GM12878 (cell line): ENCODE measurements around the gene LEMD2.

Source experiments
- ATF3 ChIP-seq: IDR thresholded peaks from 2 replicates; pipeline ENCODE4 v1.6.1; 2011; ENCODE audit warnings: low read depth, mild to moderate bottlenecking, low read length, moderate library complexity, borderline replicate concordance; ENCODE audit errors: extremely low read depth
- CEBPZ ChIP-seq: fragments of 150-350 bp; IDR thresholded peaks from 2 replicates; pipeline ENCODE4 v1.6.1; 2016; ENCODE audit warnings: low read depth, low read length
- CTCF ChIP-seq, 3 experiments: IDR thresholded peaks in 2 of 3; conservative IDR thresholded peaks in 1 of 3; 2 replicates each; pipeline ENCODE4 v1.5.1; 2011; ENCODE audit warnings: low read depth in 3 of 3, low read length in 3 of 3, mild to moderate bottlenecking in 3 of 3, control low read depth in 2 of 3, moderate library complexity in 2 of 3, inconsistent platforms in 1 of 3, mixed read lengths in 1 of 3; ENCODE audit not compliant: control insufficient read depth in 2 of 3, insufficient read depth in 1 of 3; ENCODE audit errors: extremely low read depth in 1 of 3
- EP300 ChIP-seq, 2 experiments: fragments of 150-350 bp in 1 of 2; IDR thresholded peaks; 2 replicates each; pipeline ENCODE4 v1.6.1; 2011 to 2012; ENCODE audit warnings: low read depth in 2 of 2, low read length in 2 of 2, borderline replicate concordance in 1 of 2, improper control_type of control experiment in 1 of 2, inconsistent platforms in 1 of 2; ENCODE audit not compliant: control insufficient read depth in 1 of 2
- EZH2 ChIP-seq: IDR thresholded peaks from 2 replicates; pipeline ENCODE4 v1.6.1; 2012; ENCODE audit warnings: low read depth, mild to moderate bottlenecking, control low read depth, inconsistent platforms, low read length, borderline replicate concordance; ENCODE audit not compliant: control insufficient read depth
- MXI1 ChIP-seq: fragments of 150-350 bp; IDR thresholded peaks from 2 replicates; pipeline ENCODE4 v1.6.1; 2011; ENCODE audit warnings: low read depth, mild to moderate bottlenecking, inconsistent platforms, low read length, improper control_type of control experiment
- SUZ12 ChIP-seq: fragments of 200-600 bp; sonication (generic); IDR thresholded peaks from one replicate; pipeline ENCODE4 v1.6.1; 2018; ENCODE audit warnings: antibody characterized with exemption, mild to moderate bottlenecking; ENCODE audit not compliant: unreplicated experiment

- no peak for TF ChIP-seq SUZ12
- no peak for TF ChIP-seq CEBPZ
- no peak for TF ChIP-seq MXI1
- TF ChIP-seq EP300 (IDR thresholded peaks at IDR 0.05; ENCODE audit: borderline replicate concordance in 1 of 2, control insufficient read depth in 1 of 2, low read depth in 2 of 2, low read length in 2 of 2) = no peak
- TF ChIP-seq CTCF (IDR thresholded peaks at IDR 0.05 in 2 of 3, conservative IDR thresholded peaks at IDR 0.05 in 1 of 3; ENCODE audit: control insufficient read depth in 2 of 3, extremely low read depth in 1 of 3, insufficient read depth in 1 of 3, low read depth in 3 of 3, low read length in 3 of 3) = no peak
- TF ChIP-seq EZH2 = no peak
- TF ChIP-seq ATF3 = no peak
Observed at GRCh38 chr6:33769248-33769821, 19.6 kb downstream of the LEMD2 start.
